HG03280 (cell line): ENCODE data around the gene HMCN1.

Source experiments
- ATAC-seq: cut with Tn5 transposase; IDR thresholded peaks from one replicate; pipeline ENCODE4 v1.9.1; 2021; ENCODE audit warnings: mild to moderate bottlenecking, moderate library complexity; ENCODE audit not compliant: unreplicated experiment

HMCN1 gene

GRCh38 chr1:185895208-185895900 lies 161.2 kb downstream of the HMCN1 start:
- no peak for ATAC-seq

DNA sequence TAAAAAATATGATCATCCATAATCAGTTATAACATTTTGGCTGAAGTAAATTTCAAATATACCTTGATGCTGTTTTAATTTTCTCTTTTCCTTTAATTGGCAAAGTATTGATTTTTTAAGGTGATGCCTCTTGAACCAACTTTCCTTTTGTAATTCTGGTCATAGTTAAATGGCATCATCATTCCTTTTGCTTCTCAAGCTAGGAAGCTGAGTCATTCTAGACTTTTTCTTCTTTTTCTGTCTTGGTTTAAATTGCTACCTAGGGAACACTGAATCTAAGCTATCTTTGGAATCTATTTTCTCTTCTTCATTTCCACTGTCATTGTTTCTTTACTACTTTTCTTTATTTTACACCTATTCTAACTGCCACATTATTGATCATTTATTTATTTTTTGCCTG lies 162.7 kb downstream of the HMCN1 start:
- ATAC-seq = no peak

GRCh38 chr1:185906186-185906585 lies 172.0 kb downstream of the HMCN1 start:
- ATAC-seq = no peak

- no peak for ATAC-seq
Observed at GRCh38 chr1:185907246-185907645, 173.1 kb downstream of the HMCN1 start.

- no peak for ATAC-seq
Observed at GRCh38 chr1:185911978-185912377, 177.8 kb downstream of the HMCN1 start.

- ATAC-seq = no peak
Observed at GRCh38 chr1:185912504-185912903, 178.3 kb downstream of the HMCN1 start.

- no peak for ATAC-seq
Observed at GRCh38 chr1:185914089-185914488, 179.9 kb downstream of the HMCN1 start.

DNA sequence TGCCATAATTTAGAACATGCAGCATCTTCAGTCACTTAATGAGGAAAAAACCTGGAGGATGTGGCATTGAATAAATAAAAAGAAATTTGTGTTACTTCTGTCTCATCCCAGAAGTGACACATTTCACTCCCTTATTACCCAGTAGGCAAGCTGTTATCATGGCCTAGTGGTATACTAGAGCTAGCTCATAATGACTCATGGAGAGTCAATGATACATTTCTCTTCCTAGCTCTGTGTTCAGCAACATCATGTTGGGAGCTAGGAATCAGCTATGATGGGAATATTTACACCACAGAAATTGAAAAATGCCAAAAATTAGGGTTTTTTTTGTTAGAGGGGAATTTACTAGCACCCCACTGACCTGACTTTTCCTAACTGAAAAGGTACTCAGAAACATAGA lies 182.7 kb downstream of the HMCN1 start:
- no peak for ATAC-seq

GRCh38 chr1:185917646-185918045 lies 183.5 kb downstream of the HMCN1 start:
- no peak for ATAC-seq

DNA sequence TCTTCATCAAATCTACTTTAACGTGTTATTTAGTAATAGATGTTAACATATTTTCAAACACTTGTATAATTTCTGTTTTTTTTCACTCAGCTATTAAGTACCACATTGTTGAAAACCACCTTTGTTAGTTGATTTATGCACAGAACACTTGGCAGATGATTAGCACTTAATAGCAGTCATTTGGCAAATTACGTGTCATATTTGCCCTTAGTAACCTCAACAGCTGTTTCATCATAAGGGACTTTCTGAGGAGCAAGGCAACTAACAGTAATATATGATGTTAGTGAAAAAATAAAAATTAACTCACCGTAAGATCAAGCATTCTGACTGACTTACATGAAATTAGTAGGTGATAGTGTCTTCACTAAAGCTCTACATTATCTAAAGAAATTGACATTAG lies 186.4 kb downstream of the HMCN1 start:
- no peak for ATAC-seq

- no peak for ATAC-seq
Observed at GRCh38 chr1:185921636-185922035, 187.4 kb downstream of the HMCN1 start.

DNA sequence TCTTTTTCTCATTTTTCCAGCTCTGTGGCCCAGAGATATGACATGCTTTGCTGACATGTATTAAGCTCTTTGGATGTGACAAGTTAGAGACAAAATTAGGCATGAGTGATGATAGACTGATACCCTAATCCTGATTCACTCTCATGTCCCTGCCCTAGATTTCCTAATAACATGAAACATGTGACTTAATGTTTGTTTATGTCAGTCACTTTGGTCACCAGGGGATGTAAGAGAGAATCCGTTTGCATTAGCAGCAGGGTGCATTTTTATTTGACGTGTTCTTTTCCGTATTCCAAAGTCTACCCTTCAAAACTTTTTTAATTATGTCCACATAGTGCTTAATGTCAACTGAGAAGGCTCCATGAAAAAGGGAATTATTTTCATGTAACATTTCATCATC lies 192.4 kb downstream of the HMCN1 start:
- ATAC-seq = no peak

GRCh38 chr1:185929776-185930175 lies 195.6 kb downstream of the HMCN1 start:
- no peak for ATAC-seq

GRCh38 chr1:185931438-185931837 lies 197.2 kb downstream of the HMCN1 start:
- ATAC-seq = no peak

DNA sequence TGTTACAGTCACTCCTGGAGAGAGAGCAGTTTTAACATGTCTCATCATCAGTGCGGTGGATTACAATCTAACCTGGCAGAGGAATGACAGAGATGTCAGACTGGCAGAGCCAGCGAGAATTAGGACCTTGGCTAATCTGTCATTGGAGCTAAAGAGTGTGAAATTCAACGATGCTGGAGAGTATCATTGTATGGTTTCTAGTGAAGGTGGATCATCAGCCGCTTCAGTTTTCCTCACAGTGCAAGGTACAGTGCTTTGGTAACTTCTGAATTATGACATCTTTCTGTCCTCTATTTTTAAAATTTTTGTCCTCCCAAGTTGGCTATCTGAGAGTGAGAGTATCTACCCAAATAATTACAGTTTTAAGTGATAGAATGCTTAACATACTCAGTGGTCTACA lies 199.4 kb downstream of the HMCN1 start:
- ATAC-seq = no peak

DNA sequence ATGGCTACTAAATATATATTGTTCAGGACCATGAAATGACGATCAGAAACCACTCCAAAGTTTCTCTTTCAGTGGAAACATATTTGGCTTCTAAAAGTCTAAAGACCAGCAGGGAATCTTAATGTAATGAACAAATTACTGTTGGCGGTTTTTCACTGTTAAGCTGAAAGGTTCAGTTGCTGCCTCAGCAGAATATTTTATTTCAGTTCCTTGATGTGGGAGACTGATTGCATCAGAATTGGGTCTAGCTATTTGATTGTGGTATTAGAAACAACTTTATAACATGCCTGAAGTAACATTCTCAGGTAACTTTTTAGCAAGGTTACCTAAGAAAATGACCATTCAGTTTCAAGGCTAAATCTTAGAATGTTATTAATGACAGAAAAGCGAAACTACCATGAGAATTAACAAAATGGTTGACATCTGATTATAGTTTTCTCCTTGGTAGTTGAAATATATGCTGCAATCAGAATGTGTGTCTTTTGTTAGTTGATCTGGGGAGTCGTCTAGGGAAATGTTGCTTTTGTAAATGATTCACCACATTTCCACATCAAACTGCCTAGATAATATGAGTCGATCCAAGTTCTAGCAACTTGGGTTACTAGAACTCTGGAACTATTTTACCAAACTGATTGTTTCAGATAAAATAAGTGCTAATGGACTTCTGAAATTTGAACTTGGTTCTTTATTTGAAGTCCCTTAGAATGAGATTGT lies 200.4 kb downstream of the HMCN1 start:
- ATAC-seq = no peak

GRCh38 chr1:185935360-185935759 lies 201.2 kb downstream of the HMCN1 start:
- ATAC-seq = no peak

GRCh38 chr1:185936641-185937040 lies 202.4 kb downstream of the HMCN1 start:
- ATAC-seq = no peak

- no peak for ATAC-seq
Observed at GRCh38 chr1:185938396-185938795, 204.2 kb downstream of the HMCN1 start.

DNA sequence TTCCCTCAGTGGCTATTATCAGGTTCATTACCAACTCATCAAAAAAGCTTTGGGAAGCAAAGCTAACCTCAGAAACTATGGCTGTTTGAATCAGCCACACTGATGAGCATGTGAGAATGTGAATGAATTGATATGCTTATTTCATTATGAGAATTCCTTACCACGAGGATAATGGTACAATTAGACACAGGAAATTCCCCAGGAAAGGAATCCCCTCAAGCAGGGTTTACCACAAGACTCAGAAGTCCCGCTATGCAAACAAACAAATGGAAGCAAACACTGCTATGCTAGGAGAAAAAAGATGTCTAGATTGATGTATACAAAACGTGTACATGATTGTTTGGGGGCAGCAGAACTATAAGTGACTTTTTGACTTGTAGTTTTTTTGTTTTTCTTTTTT lies 205.0 kb downstream of the HMCN1 start:
- ATAC-seq = no peak

- no peak for ATAC-seq
Observed at GRCh38 chr1:185942961-185943360, 208.8 kb downstream of the HMCN1 start.

- ATAC-seq = no peak
Observed at GRCh38 chr1:185956881-185957280, 222.7 kb downstream of the HMCN1 start.
